ENCODE measurements around the gene HS3ST6. TPM values are rescaled to one million over a fixed set of nuclear protein-coding genes. Genes with fewer than 3 reads are reported as not detected.

HS3ST6 gene
- total RNA-seq: not detected

GRCh38 chr16:1918351-1919326, at the start of gene HS3ST6:
Gene HS3ST6, minus strand, starts transcription at chr16:1918415. Its CDS starts 92 bp downstream, at chr16:1918323.
- no peak for ATAC-seq (ENCODE audit: insufficient number of reproducible peaks, low FRiP score, low read depth)
- peaks cover 18% of the 10 kb centered on the region for H3K27me3 ChIP-seq (replicated peaks; ENCODE audit: insufficient read depth)

GRCh38 chr16:1966460-1966859, 48.2 kb upstream of the HS3ST6 start, which contains the start of gene RNF151:
Gene RNF151, plus strand, starts transcription at chr16:1966856. Its CDS starts 26 bp downstream, at chr16:1966882.
- Histone ChIP-seq H3K9me3 (no peaks in the 10 kb centered on the region), H3K4me1 (ENCODE audit: control insufficient read depth in 1 of 2, low read depth in 2 of 2) (peaks cover 13 to 17% of the 10 kb centered on the region in 2 donors), H3K27me3 (replicated peaks; ENCODE audit: insufficient read depth) (no peaks in the 10 kb centered on the region), H3K36me3 (peaks cover 15% of the 10 kb centered on the region), H3K4me3 (peak within 1 kb of the TSS; percentile 92), H3K27ac (peak within 1 kb of the TSS; percentile 96 to 97)
- ATAC-seq (ENCODE audit: insufficient number of reproducible peaks, low FRiP score, low read depth) (no peak), DNase-seq (ENCODE audit: low spot score) (no peak)
- TF ChIP-seq CTCF (IDR thresholded peaks at IDR 0.05): no peak

More at GRCh38 chr16:1918351-1919326, at the start of gene HS3ST6:
- no peaks in the 10 kb centered on the region for H3K36me3 ChIP-seq
- no peaks in the 10 kb centered on the region for H3K4me1 ChIP-seq (ENCODE audit: control insufficient read depth in 1 of 2, low read depth in 2 of 2)
- H3K4me3 ChIP-seq: no peak within 1 kb of the TSS
- no peaks in the 10 kb centered on the region for H3K9me3 ChIP-seq
- DNase-seq (ENCODE audit: low spot score): no peak
- no peak within 1 kb of the TSS for H3K27ac ChIP-seq
- no peak for TF ChIP-seq CTCF (IDR thresholded peaks at IDR 0.05)

GRCh38 chr16:1965396-1966001, 47.3 kb upstream of the HS3ST6 start:
- no peak for TF ChIP-seq CTCF (IDR thresholded peaks at IDR 0.05)
- H3K36me3 ChIP-seq: peaks cover 18% of the 10 kb centered on the region
- H3K27ac ChIP-seq: peak overlapping the region; percentile 96 to 97
- H3K4me1 ChIP-seq (ENCODE audit: control insufficient read depth in 1 of 2, low read depth in 2 of 2): peaks cover 9 to 15% of the 10 kb centered on the region in 2 donors
- no peaks in the 10 kb centered on the region for H3K27me3 ChIP-seq (replicated peaks; ENCODE audit: insufficient read depth)
- ATAC-seq (ENCODE audit: insufficient number of reproducible peaks, low FRiP score, low read depth) (no peak), DNase-seq (ENCODE audit: low spot score) (no peak)
- H3K9me3 ChIP-seq: no peaks in the 10 kb centered on the region
- H3K4me3 ChIP-seq: peak overlapping the region; percentile 92

GRCh38 chr16:1964506-1965395, 46.5 kb upstream of the HS3ST6 start, which contains the start of gene RPS2:
Gene RPS2, minus strand, starts transcription at chr16:1964826. Its CDS starts 201 bp downstream, at chr16:1964625.
- ATAC-seq (ENCODE audit: insufficient number of reproducible peaks, low FRiP score, low read depth): peak; percentile 94
- Histone ChIP-seq H3K36me3 (peaks cover 18% of the 10 kb centered on the region), H3K4me3 (peak within 1 kb of the TSS; percentile 92), H3K9me3 (no peaks in the 10 kb centered on the region), H3K4me1 (ENCODE audit: control insufficient read depth in 1 of 2, low read depth in 2 of 2) (peaks cover 12 to 23% of the 10 kb centered on the region in 2 donors), H3K27ac (peak within 1 kb of the TSS; percentile 96 to 97), H3K27me3 (replicated peaks; ENCODE audit: insufficient read depth) (no peaks in the 10 kb centered on the region)
- peak; percentile 99 for DNase-seq (ENCODE audit: low spot score)
- no peak for TF ChIP-seq CTCF (IDR thresholded peaks at IDR 0.05)
